ENCODE results near the gene ELFN1.
A peak's percentile ranks its signal among the peaks of the same experiment; 100 is the strongest.

ELFN1 gene

GRCh38 chr7:1708596-1709251 is 38.6 kb downstream of the ELFN1 start:
- Mint-ChIP-seq H3K9me3 (peaks cover 15% of the 10 kb centered on the region), H3K27me3 (ENCODE audit: low read depth, poor library complexity) (peaks cover 7% of the 10 kb centered on the region), H3K4me3 (no peak overlapping the region), H3K27ac (no peak overlapping the region), H3K4me1 (peaks cover 29% of the 10 kb centered on the region), H3K36me3 (ENCODE audit: low read depth) (peaks cover 41% of the 10 kb centered on the region)
- no peak for DNase-seq
- TF ChIP-seq, protein P1, sequence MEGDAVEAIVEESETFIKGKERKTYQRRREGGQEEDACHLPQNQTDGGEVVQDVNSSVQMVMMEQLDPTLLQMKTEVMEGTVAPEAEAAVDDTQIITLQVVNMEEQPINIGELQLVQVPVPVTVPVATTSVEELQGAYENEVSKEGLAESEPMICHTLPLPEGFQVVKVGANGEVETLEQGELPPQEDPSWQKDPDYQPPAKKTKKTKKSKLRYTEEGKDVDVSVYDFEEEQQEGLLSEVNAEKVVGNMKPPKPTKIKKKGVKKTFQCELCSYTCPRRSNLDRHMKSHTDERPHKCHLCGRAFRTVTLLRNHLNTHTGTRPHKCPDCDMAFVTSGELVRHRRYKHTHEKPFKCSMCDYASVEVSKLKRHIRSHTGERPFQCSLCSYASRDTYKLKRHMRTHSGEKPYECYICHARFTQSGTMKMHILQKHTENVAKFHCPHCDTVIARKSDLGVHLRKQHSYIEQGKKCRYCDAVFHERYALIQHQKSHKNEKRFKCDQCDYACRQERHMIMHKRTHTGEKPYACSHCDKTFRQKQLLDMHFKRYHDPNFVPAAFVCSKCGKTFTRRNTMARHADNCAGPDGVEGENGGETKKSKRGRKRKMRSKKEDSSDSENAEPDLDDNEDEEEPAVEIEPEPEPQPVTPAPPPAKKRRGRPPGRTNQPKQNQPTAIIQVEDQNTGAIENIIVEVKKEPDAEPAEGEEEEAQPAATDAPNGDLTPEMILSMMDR (IDR thresholded peaks at IDR 0.05): no peak

DNA sequence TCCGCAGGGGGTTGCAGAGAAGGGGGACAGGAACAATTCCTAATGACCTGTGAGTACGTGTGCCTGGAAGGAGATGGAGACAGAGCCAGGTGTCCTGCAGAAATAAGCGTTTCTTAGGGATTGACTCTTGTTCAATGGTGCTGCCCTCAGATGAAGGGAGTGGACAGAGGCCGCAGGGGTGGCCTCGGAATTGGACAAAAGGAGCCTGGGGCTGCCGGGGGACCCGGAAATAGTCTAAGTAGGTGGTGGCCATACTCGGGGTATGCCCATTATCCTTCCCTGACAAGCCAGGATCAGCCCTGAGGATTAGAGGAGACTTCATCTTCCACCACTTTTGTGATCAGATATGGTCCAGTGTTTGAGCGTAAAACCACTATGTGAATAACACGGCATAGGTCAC is 39.2 kb downstream of the ELFN1 start:
- Mint-ChIP-seq H3K4me3 (no peak overlapping the region), H3K36me3 (ENCODE audit: low read depth) (peaks cover 41% of the 10 kb centered on the region), H3K27me3 (ENCODE audit: low read depth, poor library complexity) (peaks cover 2% of the 10 kb centered on the region), H3K9me3 (peaks cover 15% of the 10 kb centered on the region), H3K27ac (no peak overlapping the region), H3K4me1 (peaks cover 31% of the 10 kb centered on the region)
- TF ChIP-seq, protein P1 (IDR thresholded peaks at IDR 0.05): no peak
- DNase-seq: no peak

GRCh38 chr7:1709900-1710299 is 39.8 kb downstream of the ELFN1 start:
- no peak for DNase-seq
- TF ChIP-seq, protein P1 (IDR thresholded peaks at IDR 0.05): peak; percentile 29
- Mint-ChIP-seq H3K4me1 (peaks cover 29% of the 10 kb centered on the region), H3K4me3 (no peak overlapping the region), H3K9me3 (peaks cover 15% of the 10 kb centered on the region), H3K36me3 (ENCODE audit: low read depth) (peaks cover 41% of the 10 kb centered on the region), H3K27me3 (ENCODE audit: low read depth, poor library complexity) (no peaks in the 10 kb centered on the region), H3K27ac (no peak overlapping the region)

DNA sequence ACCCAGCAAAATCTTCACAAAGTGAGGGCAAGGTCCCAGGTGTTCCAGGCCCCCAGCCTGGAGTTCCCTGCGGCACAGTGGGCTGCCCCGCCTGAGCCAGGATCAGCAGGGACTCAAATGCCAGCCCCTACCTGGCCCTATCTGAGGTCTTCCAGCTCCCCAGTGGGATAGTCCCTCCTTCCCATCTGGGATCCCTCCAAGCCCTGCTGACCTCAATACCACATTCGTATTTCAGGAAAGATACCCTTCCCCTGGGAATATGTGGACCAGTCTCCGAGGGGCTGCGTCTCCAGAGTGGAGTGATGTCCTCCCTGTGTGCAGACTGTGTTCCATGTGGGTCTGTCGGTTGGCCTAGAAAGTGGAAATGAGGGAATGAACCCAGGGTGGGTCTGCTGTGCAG is 40.9 kb downstream of the ELFN1 start:
- TF ChIP-seq, protein P1 (IDR thresholded peaks at IDR 0.05): no peak
- peaks cover 15% of the 10 kb centered on the region for H3K9me3 Mint-ChIP-seq
- no peak overlapping the region for H3K4me3 Mint-ChIP-seq
- no peak overlapping the region for H3K27ac Mint-ChIP-seq
- peaks cover 46% of the 10 kb centered on the region for H3K36me3 Mint-ChIP-seq (ENCODE audit: low read depth)
- H3K27me3 Mint-ChIP-seq (ENCODE audit: low read depth, poor library complexity): no peaks in the 10 kb centered on the region
- H3K4me1 Mint-ChIP-seq: peaks cover 36% of the 10 kb centered on the region
- DNase-seq: no peak

DNA sequence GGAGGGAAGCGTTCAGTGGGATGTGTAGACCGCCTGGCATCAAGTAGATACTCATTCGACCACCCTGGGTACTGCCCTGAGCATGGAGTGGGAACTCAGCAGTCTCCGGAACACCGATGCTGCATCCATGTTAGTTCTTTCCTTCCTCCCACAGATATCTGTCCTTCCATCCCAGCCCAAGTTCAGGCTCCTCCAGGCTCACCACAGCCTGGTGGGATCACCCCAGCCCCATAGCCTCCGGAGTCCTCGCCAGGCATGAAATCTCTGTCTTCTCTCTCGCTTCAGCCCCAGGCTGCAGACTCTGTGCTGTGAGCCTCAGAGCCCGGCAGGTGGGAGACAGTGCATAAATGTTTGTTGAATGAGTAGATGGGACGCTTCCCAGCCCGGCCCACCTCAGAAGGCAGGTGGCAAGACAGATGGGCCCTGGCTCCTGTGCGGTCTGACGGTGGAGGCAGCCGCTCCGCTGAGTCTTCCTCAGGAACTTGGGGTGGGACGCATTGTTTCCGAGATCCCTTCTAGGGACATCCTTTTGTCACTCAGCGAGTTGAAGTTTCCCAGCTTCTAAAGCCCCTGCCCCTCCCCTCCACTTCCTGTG is 42.9 kb downstream of the ELFN1 start:
- H3K4me3 Mint-ChIP-seq: no peak overlapping the region
- DNase-seq: no peak
- no peaks in the 10 kb centered on the region for H3K27me3 Mint-ChIP-seq (ENCODE audit: low read depth, poor library complexity)
- TF ChIP-seq, protein P1 (IDR thresholded peaks at IDR 0.05): no peak
- peaks cover 50% of the 10 kb centered on the region for H3K4me1 Mint-ChIP-seq
- peaks cover 15% of the 10 kb centered on the region for H3K9me3 Mint-ChIP-seq
- no peak overlapping the region for H3K27ac Mint-ChIP-seq
- peaks cover 57% of the 10 kb centered on the region for H3K36me3 Mint-ChIP-seq (ENCODE audit: low read depth)
